HepG2 (cell line): ENCODE measurements around the gene ANXA2. TPM values are rescaled to one million over a fixed set of nuclear protein-coding genes. Genes with fewer than 3 reads are reported as not detected.

ENCODE experiments used
- ATAC-seq: fragments of 200-7000 bp; cut with Tn5 transposase; 3 replicates; pipeline ENCODE4 v1.9.1; 2020; ENCODE audit warnings: mild to moderate bottlenecking, moderate library complexity
- BruUV-seq: library from RNA; stranded (reverse); fragments of 400-500 nt; replicated peaks from 2 replicates; lab custom pipeline; 2021; lab: Mats Ljungman, UMichigan
- CTCF ChIA-PET: fragments of 300-600 bp; formaldehyde crosslinking; extraction: SDS; loops from one replicate; lab custom pipeline; 2021; ENCODE audit warnings: low total read pairs, inconsistent platforms, low intra/inter-chr PET ratio; lab: Yijun Ruan, JAX
- POLR2A ChIA-PET: fragments of 350-600 bp; sonication (Branson Sonifier 250); formaldehyde crosslinking; loops from one replicate; lab custom pipeline; 2020; ENCODE audit warnings: antibody characterized with exemption, inconsistent platforms; lab: Yijun Ruan, JAX
- DNase-seq: peaks from one replicate; pipeline ENCODE4 v3.0.0-alpha.2; 2015; ENCODE audit warnings: low spot score
- FAIRE-seq: peaks from 3 replicates; lab custom pipeline; 2011; peaks lifted over from hg19 to GRCh38; lab: Jason Lieb, UNC
- H2AFZ ChIP-seq: one replicate; pipeline ENCODE4 v1.6.1; 2011; ENCODE audit warnings: low read length, inconsistent platforms
- H3K27ac ChIP-seq: fragments of 300-600 bp; 3 replicates; pipeline ENCODE4 v1.8.0; 2011; ENCODE audit warnings: mixed run types, mild to moderate bottlenecking, mixed read lengths, low read length, inconsistent platforms; ENCODE audit not compliant: insufficient read depth; ENCODE audit errors: extremely low read length
- H3K27me3 ChIP-seq, 2 experiments: fragments of 200-600 bp in 1 of 2; 2 replicates in 1 of 2; 3 replicates in 1 of 2; pipeline versions ENCODE4 v1.6.0 to v1.8.0; 2011; ENCODE audit warnings: low read length in 2 of 2, mild to moderate bottlenecking in 2 of 2, moderate library complexity in 2 of 2, inconsistent platforms in 1 of 2; ENCODE audit not compliant: insufficient read depth in 2 of 2, control insufficient read depth in 1 of 2
- H3K36me3 ChIP-seq, 2 experiments: fragments of 200-600 bp in 1 of 2; replicated peaks in 1 of 2; 2 replicates in 1 of 2; 3 replicates in 1 of 2; pipeline versions ENCODE4 v1.5.1 to v1.8.0; 2011; ENCODE audit warnings: low read length in 2 of 2, inconsistent platforms in 1 of 2; ENCODE audit not compliant: insufficient read depth in 2 of 2, control insufficient read depth in 1 of 2
- H3K4me1 ChIP-seq: 2 replicates; pipeline ENCODE4 v1.5.1; 2012; ENCODE audit warnings: low read length, inconsistent platforms; ENCODE audit not compliant: insufficient read depth
- H3K4me2 ChIP-seq: 2 replicates; pipeline ENCODE4 v1.6.0; 2011; ENCODE audit warnings: low read depth, low read length, inconsistent platforms
- H3K4me3 ChIP-seq, 3 experiments: fragments of 200-600 bp in 1 of 3; sonication (generic), shearing (Covaris generic) in 1 of 3; replicated peaks in 1 of 3; 2 replicates each; pipeline ENCODE4 v1.5.1; 2011 to 2016; ENCODE audit warnings: low read length in 3 of 3, inconsistent platforms in 2 of 3, low read depth in 2 of 3, mild to moderate bottlenecking in 2 of 3, control low read depth in 1 of 3, mixed read lengths in 1 of 3; ENCODE audit not compliant: insufficient read depth in 1 of 3
- H3K79me2 ChIP-seq: one replicate; pipeline ENCODE4 v1.6.1; 2011; ENCODE audit warnings: low read length, inconsistent platforms; ENCODE audit not compliant: insufficient read depth
- H3K9ac ChIP-seq: 2 replicates; pipeline ENCODE4 v1.6.0; 2011; ENCODE audit warnings: mild to moderate bottlenecking, low read depth, low read length, inconsistent platforms; ENCODE audit not compliant: insufficient read depth
- H3K9me3 ChIP-seq: 2 replicates; pipeline ENCODE4 v1.5.1; 2012; ENCODE audit warnings: mild to moderate bottlenecking, low read length
- H4K20me1 ChIP-seq: 2 replicates; pipeline ENCODE4 v1.6.0; 2011; ENCODE audit warnings: inconsistent platforms, mild to moderate bottlenecking, low read length, moderate library complexity; ENCODE audit not compliant: insufficient read depth
- ARNT2 ChIP-seq: sonication (generic); formaldehyde crosslinking; IDR thresholded peaks from 2 replicates; pipeline ENCODE4 v1.8.0; 2022; ENCODE audit warnings: mild to moderate bottlenecking, low read depth, missing genetic modification reagents, moderate library complexity
- ETS1 ChIP-seq: sonication (generic); formaldehyde crosslinking; IDR thresholded peaks from 2 replicates; pipeline ENCODE4 v1.4.0; 2020; ENCODE audit warnings: missing genetic modification reagents
- FOXC1 ChIP-seq: sonication (generic); formaldehyde crosslinking; IDR thresholded peaks from 2 replicates; pipeline ENCODE4 v1.8.0; 2022; ENCODE audit warnings: mild to moderate bottlenecking, missing genetic modification reagents, borderline replicate concordance
- FOXM1 ChIP-seq: sonication (generic); formaldehyde crosslinking; IDR thresholded peaks from 2 replicates; pipeline ENCODE4 v1.5.0; 2020; ENCODE audit warnings: missing genetic modification reagents
- RFX5 ChIP-seq: IDR thresholded peaks from 2 replicates; pipeline ENCODE4 v1.6.1; 2011; ENCODE audit warnings: low read depth, low read length, improper control_type of control experiment
- SNRNP70 ChIP-seq: fragments of 200-400 bp; formaldehyde crosslinking; IDR thresholded peaks from 2 replicates; pipeline ENCODE4 v1.6.1; 2017; ENCODE audit warnings: mild to moderate bottlenecking, low read depth, low read length, moderate library complexity
- SP4 ChIP-seq: sonication (generic); formaldehyde crosslinking; IDR thresholded peaks from 2 replicates; pipeline ENCODE4 v1.8.1; 2023; ENCODE audit warnings: mild to moderate bottlenecking, missing genetic modification reagents
- ZIK1 ChIP-seq: sonication (generic); formaldehyde crosslinking; IDR thresholded peaks from 2 replicates; pipeline ENCODE4 v1.5.0; 2020; ENCODE audit warnings: mild to moderate bottlenecking, low read depth, missing genetic modification reagents, borderline replicate concordance
- ZMYM3 ChIP-seq: sonication (generic); formaldehyde crosslinking; IDR thresholded peaks from 2 replicates; pipeline ENCODE4 v1.5.1; 2020; ENCODE audit warnings: mild to moderate bottlenecking, missing genetic modification reagents
- ZNF264 ChIP-seq: sonication (generic); formaldehyde crosslinking; IDR thresholded peaks from 2 replicates; pipeline ENCODE4 v1.4.0; 2020; ENCODE audit warnings: missing genetic modification reagents
- ZNF607 ChIP-seq: sonication (generic); formaldehyde crosslinking; IDR thresholded peaks from 2 replicates; pipeline ENCODE4 v1.5.1; 2020; ENCODE audit warnings: missing genetic modification reagents, mild to moderate bottlenecking, borderline replicate concordance
- ZNF792 ChIP-seq: IDR thresholded peaks from 2 replicates; pipeline ENCODE4 v1.6.1; 2016
- WGBS: methylation state at CpG from one replicate; pipeline ENCODE4 v1.1.6; 2017; ENCODE audit warnings: low lambda C conversion rate; 5-methylcytosine and 5-hydroxymethylcytosine counted together
- in situ Hi-C: cut with HindIII; loops from 2 replicates; pipeline ENCODE4 v1.10.0; 2017; ENCODE audit warnings: low pct_unique_long_range_greater_than_20kb; ENCODE audit not compliant: extremely low pct_ligation_motif_present
- intact Hi-C: fragments of 100-400 bp; cut with micrococcal nuclease; formaldehyde crosslinking; loops from one replicate; pipeline ENCODE4 v1.10.0; 2022; ENCODE audit not compliant: unreplicated experiment
- polyA plus RNA-seq, 8 experiments: library from polyadenylated mRNA; depleted of rRNA in 3 of 8; stranded (reverse) in 7 of 8; unstranded in 1 of 8; fragments of >200 nt; fragmentation: Illumina TruSeq in 4 of 8; extraction: Trizol in 4 of 8; gene quantifications; 2 replicates each; pipeline versions ENCODE4 v1.2.1 to v1.2.3, GENCODE V29; 2011 to 2016; ENCODE audit warnings: low read depth in 4 of 8, missing spikeins in 1 of 8, mixed read lengths in 1 of 8; ENCODE audit not compliant: insufficient read depth in 1 of 8
- total RNA-seq, 5 experiments: library from RNA; depleted of rRNA; stranded (reverse); fragments of >200 nt; fragmentation: Illumina TruSeq; extraction: Trizol; gene quantifications; 2 replicates each; pipeline ENCODE4 v1.2.3, GENCODE V29; 2016; ENCODE audit warnings: low read depth in 1 of 5

The ANXA2 gene
- total and polyA plus RNA-seq, 2 of the 13 experiments (the other 11 are each of a cell fraction or from before 2014, with no cell fraction given): 196 to 613 TPM

DNA sequence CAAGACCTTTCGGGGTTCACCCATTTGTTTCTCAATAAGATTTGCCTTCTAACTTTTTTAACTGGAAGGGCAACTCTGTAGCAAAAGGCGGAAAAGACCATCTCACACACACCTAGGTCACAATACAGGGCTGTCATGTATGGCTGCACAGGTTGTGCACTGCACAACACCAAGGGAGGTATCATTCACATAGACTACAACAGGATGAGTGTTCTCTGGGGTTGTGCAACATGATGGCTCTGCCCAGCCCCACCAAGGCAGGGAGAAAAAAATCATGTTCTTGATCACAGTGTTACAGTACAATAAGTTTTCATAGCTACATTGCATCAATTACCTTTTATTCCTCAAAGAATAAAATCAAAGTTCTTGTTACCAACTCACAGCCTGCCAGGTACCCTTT lies 52.8 kb downstream of the ANXA2 start:
- ChIA-PET POLR2A (no interaction called here), CTCF (no interaction called here)
- Histone ChIP-seq H3K27me3 (no peaks in the 10 kb centered on the region), H3K9ac (no peak overlapping the region), H3K79me2 (no peaks in the 10 kb centered on the region), H3K4me2 (no peak overlapping the region), H3K36me3 (peaks cover 14 to 23% of the 10 kb centered on the region in 2 experiments), H4K20me1 (no peaks in the 10 kb centered on the region), H3K4me1 (peaks cover 12% of the 10 kb centered on the region), H3K4me3 (no peak overlapping the region), H2AFZ (no peak overlapping the region), H3K9me3 (no peaks in the 10 kb centered on the region), H3K27ac (no peak overlapping the region)
- WGBS: 96% methylated on average over 2 of the region's 2 CpGs
- TF ChIP-seq FOXM1 (CRISPR knock-in tag): no peak
- no peak for TF ChIP-seq ZIK1 (CRISPR knock-in tag)
- TF ChIP-seq ETS1 (CRISPR knock-in tag): no peak
- TF ChIP-seq RFX5: no peak
- no peak for TF ChIP-seq ZNF607 (CRISPR knock-in tag)
- no peak for TF ChIP-seq SP4 (CRISPR knock-in tag)
- no peak for TF ChIP-seq ZNF792 (CRISPR knock-in tag)
- FAIRE-seq (no peak), ATAC-seq (no peak), DNase-seq (no peak)
- intact Hi-C loops: no loop called here
- in situ Hi-C loops: no loop called here
- BruUV-seq: no TSS peak

- no peak overlapping the region for H2AFZ ChIP-seq
- H3K4me2 ChIP-seq: no peak overlapping the region
- no peak overlapping the region for H3K27ac ChIP-seq
- H3K79me2 ChIP-seq: no peaks in the 10 kb centered on the region
- H3K4me1 ChIP-seq: peaks cover 18% of the 10 kb centered on the region
- H4K20me1 ChIP-seq: no peaks in the 10 kb centered on the region
- H3K9ac ChIP-seq: no peak overlapping the region
- no peak overlapping the region for H3K4me3 ChIP-seq
- no TSS peak for BruUV-seq
- ChIA-PET POLR2A (no interaction called here), CTCF (no interaction called here)
- in situ Hi-C loops (no loop called here), intact Hi-C loops (no loop called here)
- DNase-seq (no peak), FAIRE-seq (no peak), ATAC-seq (no peak)
- no peak for TF ChIP-seq SNRNP70
- TF ChIP-seq ARNT2 (CRISPR knock-in tag): no peak
- TF ChIP-seq FOXC1 (CRISPR knock-in tag): no peak
- TF ChIP-seq ZMYM3 (CRISPR knock-in tag): no peak
- no peak for TF ChIP-seq ZNF264 (CRISPR knock-in tag)
- H3K27me3 ChIP-seq: no peaks in the 10 kb centered on the region
- peaks cover 14 to 22% of the 10 kb centered on the region in 2 experiments for H3K36me3 ChIP-seq
- H3K9me3 ChIP-seq: no peaks in the 10 kb centered on the region
- WGBS: 94% methylated on average over 8 of the region's 8 CpGs
Observed at GRCh38 chr15:60344461-60344860, 53.3 kb downstream of the ANXA2 start.
